GM23248 (cell line): ENCODE results near the gene RANGAP1. TPM values are rescaled to one million over a fixed set of nuclear protein-coding genes. Genes with fewer than 3 reads are reported as not detected.

Experiments
- DNase-seq: peaks from one replicate; pipeline ENCODE4 v3.0.0-alpha.2; 2015
- H2AFZ ChIP-seq: fragments of 200-600 bp; sonication (generic); 2 replicates; pipeline ENCODE4 v1.6.1; 2016; ENCODE audit warnings: antibody characterized with exemption
- H3F3A ChIP-seq: fragments of 200-600 bp; sonication (generic); 2 replicates; pipeline ENCODE4 v1.6.1; 2016; ENCODE audit warnings: mild to moderate bottlenecking, antibody characterized with exemption, mixed run types; ENCODE audit not compliant: insufficient read depth
- H3K27ac ChIP-seq: fragments of 200-600 bp; sonication (generic); 2 replicates; pipeline ENCODE4 v1.5.1; 2016; ENCODE audit warnings: mild to moderate bottlenecking
- H3K27me3 ChIP-seq: fragments of 200-600 bp; sonication (generic); replicated peaks from 2 replicates; pipeline ENCODE4 v1.6.1; 2016; ENCODE audit warnings: mild to moderate bottlenecking; ENCODE audit not compliant: insufficient read depth
- H3K36me3 ChIP-seq: fragments of 200-600 bp; sonication (generic); 2 replicates; pipeline ENCODE4 v1.6.1; 2016; ENCODE audit warnings: low read depth, mild to moderate bottlenecking
- H3K4me1 ChIP-seq: fragments of 200-600 bp; sonication (generic); 2 replicates; pipeline ENCODE4 v1.6.1; 2016; ENCODE audit warnings: mild to moderate bottlenecking; ENCODE audit not compliant: insufficient read depth
- H3K4me2 ChIP-seq: fragments of 200-600 bp; sonication (generic); one replicate; pipeline ENCODE4 v1.6.1; 2016; ENCODE audit warnings: mild to moderate bottlenecking; ENCODE audit not compliant: unreplicated experiment
- H3K4me3 ChIP-seq: fragments of 200-600 bp; sonication (generic); 2 replicates; pipeline ENCODE4 v1.5.1; 2016; ENCODE audit warnings: mild to moderate bottlenecking
- H3K79me2 ChIP-seq: fragments of 200-600 bp; sonication (generic); 2 replicates; pipeline ENCODE4 v1.6.1; 2016; ENCODE audit warnings: mild to moderate bottlenecking; ENCODE audit not compliant: insufficient read depth
- H3K9ac ChIP-seq: fragments of 200-600 bp; sonication (generic); 2 replicates; pipeline ENCODE4 v1.6.1; 2016; ENCODE audit warnings: mild to moderate bottlenecking
- H3K9me2 ChIP-seq: fragments of 200-600 bp; sonication (generic); 2 replicates; pipeline ENCODE4 v1.6.1; 2016; ENCODE audit warnings: mixed run types, mild to moderate bottlenecking, moderate library complexity; ENCODE audit not compliant: insufficient read depth
- H3K9me3 ChIP-seq: fragments of 200-600 bp; sonication (generic); one replicate; pipeline ENCODE4 v1.6.1; 2017; ENCODE audit warnings: low read depth
- H4K20me1 ChIP-seq: fragments of 200-600 bp; sonication (generic); 2 replicates; pipeline ENCODE4 v1.6.0; 2016; ENCODE audit not compliant: insufficient read depth
- EZH2 ChIP-seq: fragments of 200-600 bp; sonication (generic); IDR thresholded peaks from 2 replicates; pipeline ENCODE4 v1.6.1; 2018; ENCODE audit warnings: antibody characterized with exemption, mild to moderate bottlenecking; ENCODE audit not compliant: insufficient read depth, poor library complexity, severe bottlenecking
- EZH2phosphoT487 ChIP-seq: fragments of 200-600 bp; sonication (generic); IDR thresholded peaks from 2 replicates; pipeline ENCODE4 v1.6.1; 2018; ENCODE audit warnings: antibody characterized with exemption, moderate library complexity, mild to moderate bottlenecking, low read depth; ENCODE audit not compliant: insufficient read depth
- WGBS, 2 experiments: methylation state at CpG; one replicate each; pipeline ENCODE4 v1.1.6; 2015 to 2017; ENCODE audit warnings: low lambda C conversion rate in 2 of 2, low coverage in 1 of 2; ENCODE audit errors: missing lambda C conversion rate in 2 of 2; 5-methylcytosine and 5-hydroxymethylcytosine counted together
- in situ Hi-C: fragments of 300-500 bp; cut with MboI; formaldehyde crosslinking; loops from 2 replicates; pipeline ENCODE4 v1.15.0; 2020
- polyA plus RNA-seq: library from polyadenylated mRNA; unstranded; fragments of >200 nt; fragmentation: Nextera tagmentation; extraction: Ambion mirVana; gene quantifications from 2 replicates; pipeline ENCODE4 v1.2.1, GENCODE V29; 2016
- total RNA-seq: library from RNA; depleted of rRNA; stranded (reverse); fragments of >200 nt; shearing (Covaris generic); gene quantifications from 2 replicates; pipeline ENCODE4 v1.2.3, GENCODE V29; 2014

RANGAP1 gene
- total and polyA plus RNA-seq, 2 experiments from 2014 or later = 52.3 to 73.5 TPM

GRCh38 chr22:41240377-41241132, 45.4 kb downstream of the RANGAP1 start, which contains the start of gene CHADL:
Gene CHADL (minus strand): TSS chr22:41240931. CDS start chr22:41240881, 50 bp downstream.
- no peak within 1 kb of the TSS for H3K4me2 ChIP-seq
- no peak for TF ChIP-seq EZH2
- TF ChIP-seq EZH2phosphoT487 = no peak
- no peaks in the 10 kb centered on the region for H3K9me3 ChIP-seq
- H3K9ac ChIP-seq = no peak within 1 kb of the TSS
- H3K27me3 ChIP-seq = no peaks in the 10 kb centered on the region
- H3K4me3 ChIP-seq = no peak within 1 kb of the TSS
- no peaks in the 10 kb centered on the region for H4K20me1 ChIP-seq
- 62 to 65% methylated on average over 23 to 24 of the region's 24 CpGs for WGBS, 2 experiments
- no peak within 1 kb of the TSS for H2AFZ ChIP-seq
- DNase-seq = no peak
- H3K36me3 ChIP-seq = no peaks in the 10 kb centered on the region
- no peak within 1 kb of the TSS for H3K27ac ChIP-seq
- no peaks in the 10 kb centered on the region for H3K4me1 ChIP-seq
- H3K79me2 ChIP-seq = no peaks in the 10 kb centered on the region
- in situ Hi-C loops = no loop called here
- peaks cover 14% of the 10 kb centered on the region; the same call in 1 of the 2 replicates for H3F3A ChIP-seq
- no peaks in the 10 kb centered on the region for H3K9me2 ChIP-seq

- Histone ChIP-seq H3K9me2 (no peaks in the 10 kb centered on the region), H3K4me1 (no peaks in the 10 kb centered on the region), H3F3A (peaks cover 8% of the 10 kb centered on the region; the same call in 1 of the 2 replicates), H3K4me3 (no peak overlapping the region), H3K79me2 (no peaks in the 10 kb centered on the region), H3K4me2 (no peak overlapping the region), H3K36me3 (no peaks in the 10 kb centered on the region), H4K20me1 (no peaks in the 10 kb centered on the region), H3K9me3 (no peaks in the 10 kb centered on the region), H2AFZ (no peak overlapping the region), H3K9ac (no peak overlapping the region), H3K27me3 (no peaks in the 10 kb centered on the region), H3K27ac (no peak overlapping the region)
- TF ChIP-seq EZH2phosphoT487 (no peak), EZH2 (no peak)
- in situ Hi-C loops = no loop called here
- peak; percentile 17 for DNase-seq
- 57 to 58% methylated on average over 16 of the region's 16 CpGs for WGBS, 2 experiments
Measured at GRCh38 chr22:41239443-41240128, 46.4 kb downstream of the RANGAP1 start.

- H3K9ac ChIP-seq = no peak overlapping the region
- H2AFZ ChIP-seq = peak overlapping the region; percentile 68; the same call in 1 of the 2 replicates
- no peaks in the 10 kb centered on the region for H3K9me2 ChIP-seq
- H3K4me2 ChIP-seq = no peak overlapping the region
- no peaks in the 10 kb centered on the region for H4K20me1 ChIP-seq
- no peaks in the 10 kb centered on the region for H3K36me3 ChIP-seq
- in situ Hi-C loops = no loop called here
- no peaks in the 10 kb centered on the region for H3K4me1 ChIP-seq
- no peaks in the 10 kb centered on the region for H3K9me3 ChIP-seq
- DNase-seq = no peak
- TF ChIP-seq EZH2phosphoT487 (no peak), EZH2 (no peak)
- no peak overlapping the region for H3K4me3 ChIP-seq
- H3F3A ChIP-seq = peaks cover 4% of the 10 kb centered on the region; the same call in 1 of the 2 replicates
- no peaks in the 10 kb centered on the region for H3K27me3 ChIP-seq
- H3K27ac ChIP-seq = no peak overlapping the region
- 94 to 96% methylated on average over 30 to 31 of the region's 32 CpGs for WGBS, 2 experiments
- H3K79me2 ChIP-seq = no peaks in the 10 kb centered on the region
Measured at GRCh38 chr22:41238570-41239442, 47.2 kb downstream of the RANGAP1 start.
